Measurements from ENCODE around the gene ADGRG3.
A peak's percentile ranks its signal among the peaks of the same experiment; 100 is the strongest.

The ADGRG3 gene

GRCh38 chr16:57630931-57631845 is 36.9 kb upstream of the ADGRG3 start:
- DNase-seq: no peak

- DNase-seq: no peak
Measured at GRCh38 chr16:57632568-57632967, 35.5 kb upstream of the ADGRG3 start.

- no peak for DNase-seq
Measured at GRCh38 chr16:57633383-57634064, 34.6 kb upstream of the ADGRG3 start.

GRCh38 chr16:57634171-57634570 is 33.9 kb upstream of the ADGRG3 start:
- no peak for DNase-seq

- no peak for DNase-seq
Measured at GRCh38 chr16:57635266-57636097, 32.6 kb upstream of the ADGRG3 start.

GRCh38 chr16:57636184-57636583 is 31.9 kb upstream of the ADGRG3 start:
- no peak for DNase-seq

GRCh38 chr16:57637020-57637419 is 31.1 kb upstream of the ADGRG3 start:
- DNase-seq: no peak

GRCh38 chr16:57637424-57637823 is 30.7 kb upstream of the ADGRG3 start:
- no peak for DNase-seq

- DNase-seq: no peak
Measured at GRCh38 chr16:57637965-57638364, 30.1 kb upstream of the ADGRG3 start.

- DNase-seq: no peak
Measured at GRCh38 chr16:57638381-57638780, 29.7 kb upstream of the ADGRG3 start.

GRCh38 chr16:57639172-57639887 is 28.8 kb upstream of the ADGRG3 start:
- DNase-seq: peak; percentile 90

- DNase-seq: no peak
Measured at GRCh38 chr16:57640185-57640584, 27.9 kb upstream of the ADGRG3 start.

- no peak for DNase-seq
Measured at GRCh38 chr16:57640612-57641011, 27.5 kb upstream of the ADGRG3 start.

- DNase-seq: no peak
Measured at GRCh38 chr16:57642160-57643135, 25.7 kb upstream of the ADGRG3 start.

- no peak for DNase-seq
Measured at GRCh38 chr16:57643147-57643874, 24.8 kb upstream of the ADGRG3 start.

- no peak for DNase-seq
Measured at GRCh38 chr16:57643910-57644309, 24.2 kb upstream of the ADGRG3 start.

- DNase-seq: no peak
Measured at GRCh38 chr16:57644383-57645014, 23.6 kb upstream of the ADGRG3 start.

GRCh38 chr16:57645169-57645568 is 22.9 kb upstream of the ADGRG3 start:
- no peak for DNase-seq

GRCh38 chr16:57645691-57646387 is 22.3 kb upstream of the ADGRG3 start:
- DNase-seq: no peak

Measured in NCI-H1436 (cell line).